Mesothelial cell of epicardium (in vitro differentiated cells): ENCODE measurements around the gene GABRP. TPM values are rescaled to one million over a fixed set of nuclear protein-coding genes. Genes with fewer than 3 reads are reported as not detected.

Experiments used
- DNase-seq, 2 experiments: peaks; one replicate each; pipeline ENCODE4 v3.0.0; 2021; ENCODE audit warnings: low spot score in 2 of 2; ENCODE audit not compliant: unreplicated experiment in 2 of 2
- H3K27ac Mint-ChIP-seq: 2 replicates; pipeline ENCODE4 v1.8.0; 2021; ENCODE audit warnings: mixed read lengths
- H3K27me3 Mint-ChIP-seq: 2 replicates; pipeline ENCODE4 v1.8.0; 2021; ENCODE audit warnings: low read depth, mixed read lengths
- H3K36me3 Mint-ChIP-seq: 2 replicates; pipeline ENCODE4 v1.8.0; 2021; ENCODE audit warnings: mixed read lengths
- H3K4me1 Mint-ChIP-seq: 2 replicates; pipeline ENCODE4 v1.8.0; 2021; ENCODE audit warnings: mixed read lengths
- H3K4me3 Mint-ChIP-seq: 2 replicates; pipeline ENCODE4 v1.8.0; 2021; ENCODE audit warnings: mild to moderate bottlenecking, moderate library complexity, mixed read lengths
- H3K9me3 Mint-ChIP-seq: 2 replicates; pipeline ENCODE4 v1.8.0; 2021; ENCODE audit warnings: mixed read lengths
- total RNA-seq: library from RNA; stranded (reverse); gene quantifications from 3 replicates; pipeline ENCODE4 v1.2.1, GENCODE V29; 2021
- TF ChIP-seq, protein P1 (sequence below): fragments of 200-600 bp; sonication (generic); IDR thresholded peaks from one replicate; pipeline ENCODE4 v1.5.0; 2021; ENCODE audit warnings: antibody characterized with exemption; ENCODE audit not compliant: unreplicated experiment

GABRP gene
- total RNA-seq, 1 donor from 2014 or later, result 301 TPM

DNA sequence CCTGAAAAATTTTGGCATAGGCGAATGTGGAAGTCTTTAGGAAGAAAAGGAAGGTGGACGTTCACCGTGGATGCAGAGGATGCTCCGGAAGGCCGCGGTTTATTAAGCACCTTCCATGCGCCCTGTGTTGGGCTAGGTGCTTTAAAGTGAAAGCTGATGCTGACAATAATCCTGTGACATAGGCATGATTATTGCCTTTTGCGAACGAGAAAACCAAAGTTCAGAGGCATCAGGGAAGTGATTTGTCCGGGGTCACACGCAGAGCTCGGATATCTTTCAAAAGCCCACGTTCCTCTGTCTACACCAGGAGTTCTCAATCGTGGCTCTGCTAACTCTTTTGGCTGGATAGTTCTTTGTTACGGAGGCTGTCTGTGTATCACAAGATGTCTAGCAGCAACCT lies 12.0 kb upstream of the GABRP start:
- Mint-ChIP-seq H3K27ac (no peak overlapping the region), H3K4me1 (peaks cover 21% of the 10 kb centered on the region), H3K36me3 (no peaks in the 10 kb centered on the region), H3K27me3 (peaks cover 3% of the 10 kb centered on the region), H3K9me3 (no peaks in the 10 kb centered on the region), H3K4me3 (no peak overlapping the region)
- TF ChIP-seq, protein P1, sequence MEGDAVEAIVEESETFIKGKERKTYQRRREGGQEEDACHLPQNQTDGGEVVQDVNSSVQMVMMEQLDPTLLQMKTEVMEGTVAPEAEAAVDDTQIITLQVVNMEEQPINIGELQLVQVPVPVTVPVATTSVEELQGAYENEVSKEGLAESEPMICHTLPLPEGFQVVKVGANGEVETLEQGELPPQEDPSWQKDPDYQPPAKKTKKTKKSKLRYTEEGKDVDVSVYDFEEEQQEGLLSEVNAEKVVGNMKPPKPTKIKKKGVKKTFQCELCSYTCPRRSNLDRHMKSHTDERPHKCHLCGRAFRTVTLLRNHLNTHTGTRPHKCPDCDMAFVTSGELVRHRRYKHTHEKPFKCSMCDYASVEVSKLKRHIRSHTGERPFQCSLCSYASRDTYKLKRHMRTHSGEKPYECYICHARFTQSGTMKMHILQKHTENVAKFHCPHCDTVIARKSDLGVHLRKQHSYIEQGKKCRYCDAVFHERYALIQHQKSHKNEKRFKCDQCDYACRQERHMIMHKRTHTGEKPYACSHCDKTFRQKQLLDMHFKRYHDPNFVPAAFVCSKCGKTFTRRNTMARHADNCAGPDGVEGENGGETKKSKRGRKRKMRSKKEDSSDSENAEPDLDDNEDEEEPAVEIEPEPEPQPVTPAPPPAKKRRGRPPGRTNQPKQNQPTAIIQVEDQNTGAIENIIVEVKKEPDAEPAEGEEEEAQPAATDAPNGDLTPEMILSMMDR, result no peak
- DNase-seq, result no peak

DNA sequence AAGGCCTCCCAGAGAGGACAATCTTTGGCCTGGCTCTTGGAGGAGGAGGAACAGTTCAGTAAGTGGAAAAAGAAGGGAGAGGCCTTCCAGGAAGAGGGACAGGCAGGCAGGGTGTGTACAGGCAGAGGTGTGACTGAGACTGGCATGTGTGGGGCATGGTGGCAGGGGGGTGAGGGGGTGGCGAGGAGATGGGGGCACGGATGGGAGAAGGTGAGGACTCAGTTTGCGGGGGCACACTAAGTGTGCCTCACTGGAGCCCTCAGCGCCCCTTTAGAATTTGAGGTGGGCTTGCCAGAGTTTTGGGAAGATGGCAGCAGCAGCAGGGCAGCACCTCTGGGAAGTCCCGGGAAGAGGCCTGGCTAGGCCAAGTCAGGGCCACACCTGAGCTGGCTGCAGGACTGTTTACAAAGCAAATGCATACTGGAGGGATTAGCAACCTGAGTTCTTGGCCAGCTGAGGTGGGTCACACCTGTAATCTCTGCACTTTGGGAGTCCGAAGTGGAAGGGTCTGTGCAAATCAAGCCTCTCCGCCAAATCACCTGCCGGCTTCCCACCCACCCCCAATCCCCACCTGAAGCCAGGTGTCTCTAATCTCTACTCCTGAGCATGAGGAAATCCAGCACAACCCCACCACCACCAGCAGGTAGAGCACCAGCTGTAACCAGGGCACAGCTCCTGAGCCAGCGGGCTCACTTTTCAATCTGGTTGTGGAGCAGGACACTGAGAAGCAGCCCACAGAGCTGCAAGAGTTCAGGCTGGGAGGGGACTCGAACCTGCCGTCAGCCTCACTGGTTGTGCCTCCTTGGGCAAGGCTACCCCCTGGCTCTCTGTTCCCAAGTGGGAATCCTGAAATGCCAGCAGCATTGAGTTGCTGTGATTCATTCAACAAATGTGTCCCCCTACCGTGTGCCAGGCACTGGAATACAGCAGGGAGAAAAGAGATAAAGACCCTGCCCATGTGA lies 10.2 kb upstream of the GABRP start:
- TF ChIP-seq, protein P1, result no peak
- H3K27me3 Mint-ChIP-seq, result peaks cover 3% of the 10 kb centered on the region
- no peak for DNase-seq
- no peaks in the 10 kb centered on the region for H3K36me3 Mint-ChIP-seq
- no peaks in the 10 kb centered on the region for H3K9me3 Mint-ChIP-seq
- H3K4me3 Mint-ChIP-seq, result no peak overlapping the region
- H3K4me1 Mint-ChIP-seq, result peaks cover 21% of the 10 kb centered on the region
- no peak overlapping the region for H3K27ac Mint-ChIP-seq

DNA sequence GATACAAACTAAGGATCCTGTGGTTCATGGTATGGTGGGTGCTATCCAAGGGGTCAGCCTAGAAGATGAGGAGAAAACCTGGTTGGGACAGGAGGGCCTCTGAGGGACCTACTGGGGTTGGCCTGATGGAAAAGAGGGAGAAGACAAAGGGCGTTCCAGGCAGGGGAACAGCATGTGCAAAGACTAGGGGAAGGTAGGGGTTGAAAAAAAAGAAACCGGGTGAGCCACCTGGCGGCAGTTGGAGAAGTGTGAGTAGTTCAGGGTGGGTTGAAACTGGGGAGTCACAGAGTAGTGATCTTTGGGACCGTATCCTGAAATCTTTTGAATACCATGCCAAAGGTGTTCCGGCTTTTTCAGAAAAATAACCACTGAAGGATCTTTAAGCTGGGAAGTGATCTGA lies 8.7 kb upstream of the GABRP start:
- DNase-seq, result no peak
- no peaks in the 10 kb centered on the region for H3K9me3 Mint-ChIP-seq
- no peak overlapping the region for H3K27ac Mint-ChIP-seq
- no peaks in the 10 kb centered on the region for H3K36me3 Mint-ChIP-seq
- peaks cover 18% of the 10 kb centered on the region for H3K4me1 Mint-ChIP-seq
- TF ChIP-seq, protein P1, result no peak
- no peak overlapping the region for H3K4me3 Mint-ChIP-seq
- peaks cover 3% of the 10 kb centered on the region for H3K27me3 Mint-ChIP-seq

DNA sequence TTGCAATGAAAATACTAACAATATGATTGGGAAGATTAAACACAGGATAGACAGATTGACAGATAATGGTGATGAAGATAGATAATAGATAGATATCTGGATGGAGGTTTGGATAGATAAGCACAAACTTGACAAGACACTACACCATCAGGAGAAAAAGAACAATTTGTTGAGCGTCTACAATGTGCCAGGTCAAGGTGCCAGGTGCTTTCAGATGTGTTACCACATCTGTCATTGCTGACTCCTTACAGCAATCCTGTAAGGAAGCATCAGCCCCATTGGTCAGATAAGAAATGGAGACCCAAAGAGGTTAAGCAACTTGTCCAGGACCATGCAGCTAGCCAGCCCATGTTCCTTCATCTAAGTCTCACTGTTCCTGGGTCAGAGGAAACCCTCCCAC lies 1.6 kb upstream of the GABRP start:
- peaks cover 62% of the 10 kb centered on the region for H3K4me1 Mint-ChIP-seq
- TF ChIP-seq, protein P1, result no peak
- H3K9me3 Mint-ChIP-seq, result no peaks in the 10 kb centered on the region
- DNase-seq, result no peak
- no peaks in the 10 kb centered on the region for H3K27me3 Mint-ChIP-seq
- H3K27ac Mint-ChIP-seq, result peak overlapping the region; percentile 43
- H3K36me3 Mint-ChIP-seq, result no peaks in the 10 kb centered on the region
- no peak overlapping the region for H3K4me3 Mint-ChIP-seq

DNA sequence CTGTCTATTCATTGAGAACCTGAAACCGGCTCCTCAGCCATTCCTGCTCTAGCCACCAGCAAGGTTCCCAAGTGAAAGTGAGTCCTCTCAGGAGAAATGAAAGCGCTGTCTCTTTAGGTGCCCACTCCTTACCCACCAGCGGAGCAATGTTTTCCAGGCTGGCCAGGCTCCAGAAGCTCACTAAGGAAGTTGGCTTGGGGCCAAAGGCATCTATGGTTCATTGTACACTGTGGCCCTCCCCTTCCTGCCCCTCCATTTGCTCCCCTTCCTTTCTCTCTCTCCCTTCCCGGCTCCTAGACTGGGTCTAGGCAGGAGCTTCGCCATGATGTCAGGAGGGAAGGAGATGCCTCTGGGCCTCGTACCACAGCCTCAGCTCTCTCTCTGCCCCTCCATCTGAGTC lies 1.1 kb upstream of the GABRP start:
- Mint-ChIP-seq H3K36me3 (no peaks in the 10 kb centered on the region), H3K27me3 (no peaks in the 10 kb centered on the region), H3K9me3 (no peaks in the 10 kb centered on the region), H3K27ac (peak overlapping the region; percentile 43), H3K4me3 (no peak overlapping the region), H3K4me1 (peaks cover 64% of the 10 kb centered on the region)
- DNase-seq, result no peak
- TF ChIP-seq, protein P1, result no peak
